Neural crest cell (in vitro differentiated cells): Measurements from ENCODE around the gene PKLR. TPM values are rescaled to one million over a fixed set of nuclear protein-coding genes. Genes with fewer than 3 reads are reported as not detected.

Experiments
- DNase-seq: peaks from one replicate; pipeline ENCODE4 v3.0.0; 2021; ENCODE audit warnings: low read depth, mixed read lengths, low spot score
- H3K27ac Mint-ChIP-seq: one replicate; pipeline ENCODE4 v1.8.0; 2021; ENCODE audit warnings: mild to moderate bottlenecking, mixed read lengths; ENCODE audit not compliant: unreplicated experiment
- H3K27me3 Mint-ChIP-seq: 2 replicates; pipeline ENCODE4 v1.8.0; 2021; ENCODE audit warnings: low read depth, mild to moderate bottlenecking, mixed read lengths
- H3K36me3 Mint-ChIP-seq: 2 replicates; pipeline ENCODE4 v1.8.0; 2021; ENCODE audit warnings: low read depth, mild to moderate bottlenecking, mixed read lengths
- H3K4me1 Mint-ChIP-seq: 2 replicates; pipeline ENCODE4 v1.8.0; 2021; ENCODE audit warnings: mixed read lengths
- H3K4me3 Mint-ChIP-seq: one replicate; pipeline ENCODE4 v1.8.0; 2021; ENCODE audit warnings: mild to moderate bottlenecking, mixed read lengths
- H3K9me3 Mint-ChIP-seq: 2 replicates; pipeline ENCODE4 v1.8.0; 2021; ENCODE audit warnings: mixed read lengths
- CTCF ChIP-seq: fragments of 200-600 bp; sonication (generic); conservative IDR thresholded peaks from 2 replicates; pipeline ENCODE4 v1.5.0; 2021; ENCODE audit warnings: antibody characterized with exemption, mild to moderate bottlenecking
- total RNA-seq: library from RNA; stranded (reverse); gene quantifications from 2 replicates; pipeline ENCODE4 v1.2.1, GENCODE V29; 2021

Gene PKLR
- total RNA-seq, 1 donor from 2014 or later: not detected

DNA sequence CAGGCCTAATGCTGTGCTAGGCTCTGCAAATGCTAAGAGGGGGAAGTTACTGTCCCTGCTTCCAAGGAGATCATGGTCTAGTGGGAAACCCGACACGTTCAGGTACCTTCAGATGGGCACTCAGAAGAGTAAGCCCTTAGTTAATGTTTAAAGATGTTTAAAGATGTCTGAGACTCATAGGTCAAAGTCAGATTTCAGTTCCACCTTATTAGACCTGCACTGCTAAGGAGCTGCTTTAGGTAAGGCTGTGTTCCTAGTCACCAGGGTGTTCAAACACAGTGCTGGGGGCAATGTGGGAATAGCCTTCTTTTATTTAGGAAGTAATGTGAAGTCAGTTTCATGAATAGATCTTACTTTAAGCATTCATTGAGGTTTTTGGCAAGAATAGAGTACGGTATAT, 15.7 kb upstream of the PKLR start:
- TF ChIP-seq CTCF: no peak
- DNase-seq: no peak
- Mint-ChIP-seq H3K4me3 (peak overlapping the region; percentile 52), H3K4me1 (peaks cover 63% of the 10 kb centered on the region), H3K27ac (no peak overlapping the region), H3K36me3 (peaks cover 34% of the 10 kb centered on the region), H3K27me3 (peaks cover 19% of the 10 kb centered on the region), H3K9me3 (no peaks in the 10 kb centered on the region)

DNA sequence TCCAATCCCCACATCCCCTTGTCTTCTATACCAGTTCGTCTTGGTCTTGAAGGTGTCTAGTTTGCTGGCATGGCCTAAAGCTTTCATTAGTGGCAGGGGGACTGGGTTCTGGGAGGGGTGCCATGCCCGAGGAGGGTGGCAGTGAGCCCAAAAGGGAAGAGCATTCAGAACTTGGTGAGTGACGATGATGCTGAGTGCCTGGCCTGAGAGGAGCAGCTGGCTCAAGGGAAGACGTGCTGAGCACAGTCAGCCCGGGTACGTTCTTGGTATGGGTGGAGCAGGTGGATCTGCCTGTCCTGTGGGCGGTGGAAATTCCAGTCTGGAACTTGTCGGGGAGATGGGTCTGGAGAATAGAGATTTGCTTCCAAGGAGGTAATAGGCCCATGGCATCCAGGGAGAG, 12.0 kb upstream of the PKLR start:
- H3K4me3 Mint-ChIP-seq: peak overlapping the region; percentile 82
- peaks cover 42% of the 10 kb centered on the region for H3K36me3 Mint-ChIP-seq
- H3K4me1 Mint-ChIP-seq: peaks cover 52% of the 10 kb centered on the region
- H3K27ac Mint-ChIP-seq: peak overlapping the region; percentile 93
- DNase-seq: no peak
- H3K9me3 Mint-ChIP-seq: no peaks in the 10 kb centered on the region
- peaks cover 2% of the 10 kb centered on the region for H3K27me3 Mint-ChIP-seq
- no peak for TF ChIP-seq CTCF

- Mint-ChIP-seq H3K36me3 (peaks cover 30% of the 10 kb centered on the region), H3K27me3 (no peaks in the 10 kb centered on the region), H3K9me3 (no peaks in the 10 kb centered on the region), H3K4me1 (peaks cover 55% of the 10 kb centered on the region), H3K4me3 (peak overlapping the region; percentile 98), H3K27ac (peak overlapping the region; percentile 95)
- no peak for TF ChIP-seq CTCF
- no peak for DNase-seq
These were observed 8.3 kb upstream of the PKLR start for GRCh38 chr1:155309423-155310021.

- Mint-ChIP-seq H3K27ac (peak within 1 kb of the TSS; percentile 95), H3K9me3 (no peaks in the 10 kb centered on the region), H3K4me3 (peak within 1 kb of the TSS; percentile 98), H3K27me3 (no peaks in the 10 kb centered on the region), H3K4me1 (peaks cover 58% of the 10 kb centered on the region), H3K36me3 (peaks cover 30% of the 10 kb centered on the region)
- no peak for TF ChIP-seq CTCF
- DNase-seq: peak; percentile 88
These were observed 7.5 kb upstream of the PKLR start, which contains the start of gene FDPS for GRCh38 chr1:155308493-155309422. FDPS (plus strand) TSS chr1:155308866; CDS start chr1:155309790, 924 bp downstream.

- H3K27me3 Mint-ChIP-seq: no peaks in the 10 kb centered on the region
- peak; percentile 50 for TF ChIP-seq CTCF
- peaks cover 21% of the 10 kb centered on the region for H3K36me3 Mint-ChIP-seq
- H3K4me1 Mint-ChIP-seq: peaks cover 54% of the 10 kb centered on the region
- peak overlapping the region; percentile 84 for H3K4me3 Mint-ChIP-seq
- H3K9me3 Mint-ChIP-seq: no peaks in the 10 kb centered on the region
- H3K27ac Mint-ChIP-seq: peak overlapping the region; percentile 84
- DNase-seq: no peak
These were observed 6.1 kb upstream of the PKLR start for GRCh38 chr1:155307247-155307740.
